A673 (cell line): ENCODE data around the gene NLRP5. TPM values are rescaled to one million over a fixed set of nuclear protein-coding genes. Genes with fewer than 3 reads are reported as not detected.

Source experiments
- BruUV-seq: library from RNA; stranded (reverse); fragments of 400-500 nt; replicated peaks from 2 replicates; lab custom pipeline; 2021; lab: Mats Ljungman, UMichigan
- CTCF ChIA-PET: fragments of 300-600 bp; sonication (Branson Sonifier 250); formaldehyde crosslinking; loops from one replicate; lab custom pipeline; 2022; ENCODE audit warnings: antibody characterized with exemption; lab: Charles Lee
- POLR2A ChIA-PET: fragments of 300-600 bp; sonication (Branson Sonifier 250); formaldehyde crosslinking; loops from one replicate; lab custom pipeline; 2022; ENCODE audit warnings: antibody characterized with exemption; ENCODE audit not compliant: low non-redundant PET; lab: Charles Lee
- DNase-seq: peaks from one replicate; pipeline ENCODE4 v3.0.0-alpha.2; 2015; ENCODE audit warnings: low spot score
- H3K27ac ChIP-seq: fragments of 200-600 bp; sonication (generic); 2 replicates; pipeline ENCODE4 v1.5.1; 2016; ENCODE audit warnings: mixed run types, low read depth, mild to moderate bottlenecking, mixed read lengths, antibody characterized with exemption, low read length; ENCODE audit not compliant: poor library complexity, severe bottlenecking
- H3K27me3 ChIP-seq: fragments of 200-600 bp; sonication (generic); replicated peaks from 2 replicates; pipeline ENCODE4 v1.6.1; 2017; ENCODE audit warnings: mixed run types, low read depth, mild to moderate bottlenecking, mixed read lengths, antibody characterized with exemption, low read length; ENCODE audit not compliant: insufficient read depth, poor library complexity
- H3K36me3 ChIP-seq: fragments of 200-600 bp; sonication (generic); 2 replicates; pipeline ENCODE4 v1.6.1; 2016; ENCODE audit warnings: mixed run types, mild to moderate bottlenecking, mixed read lengths, antibody characterized with exemption, low read length; ENCODE audit not compliant: insufficient read depth, poor library complexity, severe bottlenecking
- H3K4me1 ChIP-seq: fragments of 200-600 bp; sonication (generic); 2 replicates; pipeline ENCODE4 v1.6.1; 2017; ENCODE audit warnings: mixed run types, mild to moderate bottlenecking, mixed read lengths, antibody characterized with exemption, low read length; ENCODE audit not compliant: insufficient read depth, poor library complexity, severe bottlenecking
- H3K4me3 ChIP-seq: fragments of 200-600 bp; sonication (generic); 2 replicates; pipeline ENCODE4 v1.5.1; 2016; ENCODE audit warnings: low read depth, mixed run types, mild to moderate bottlenecking, mixed read lengths, low read length; ENCODE audit not compliant: poor library complexity, severe bottlenecking
- H3K9me3 ChIP-seq: fragments of 200-600 bp; sonication (generic); 2 replicates; pipeline ENCODE4 v1.6.1; 2016; ENCODE audit warnings: mixed run types, low read depth, mild to moderate bottlenecking, mixed read lengths, antibody characterized with exemption, low read length; ENCODE audit not compliant: poor library complexity, severe bottlenecking
- EZH2 ChIP-seq: fragments of 200-600 bp; sonication (generic); IDR thresholded peaks from 2 replicates; pipeline ENCODE4 v1.6.1; 2017; ENCODE audit warnings: borderline replicate concordance, low read depth, mild to moderate bottlenecking, mixed read lengths, antibody characterized with exemption, low read length; ENCODE audit not compliant: poor library complexity, severe bottlenecking
- intact Hi-C: fragments of 100-400 bp; cut with micrococcal nuclease; formaldehyde crosslinking; loops from one replicate; pipeline ENCODE4 v1.10.0; 2022; ENCODE audit not compliant: unreplicated experiment
- total RNA-seq: library from RNA; stranded (reverse); gene quantifications from 2 replicates; pipeline ENCODE4 v1.2.3, GENCODE V29; 2021
- TF ChIP-seq, protein P1 (sequence below): fragments of 300-800, 200-600 bp; sonication (generic); conservative IDR thresholded peaks from 2 replicates; pipeline ENCODE4 v1.5.1; 2017; ENCODE audit warnings: low read depth, mild to moderate bottlenecking, antibody characterized with exemption, low read length, moderate library complexity, mixed read lengths

NLRP5 gene
- total RNA-seq, 1 experiment from 2014 or later, result not detected

GRCh38 chr19:56106397-56106849, 119.8 kb downstream of the NLRP5 start:
- TF ChIP-seq, protein P1, sequence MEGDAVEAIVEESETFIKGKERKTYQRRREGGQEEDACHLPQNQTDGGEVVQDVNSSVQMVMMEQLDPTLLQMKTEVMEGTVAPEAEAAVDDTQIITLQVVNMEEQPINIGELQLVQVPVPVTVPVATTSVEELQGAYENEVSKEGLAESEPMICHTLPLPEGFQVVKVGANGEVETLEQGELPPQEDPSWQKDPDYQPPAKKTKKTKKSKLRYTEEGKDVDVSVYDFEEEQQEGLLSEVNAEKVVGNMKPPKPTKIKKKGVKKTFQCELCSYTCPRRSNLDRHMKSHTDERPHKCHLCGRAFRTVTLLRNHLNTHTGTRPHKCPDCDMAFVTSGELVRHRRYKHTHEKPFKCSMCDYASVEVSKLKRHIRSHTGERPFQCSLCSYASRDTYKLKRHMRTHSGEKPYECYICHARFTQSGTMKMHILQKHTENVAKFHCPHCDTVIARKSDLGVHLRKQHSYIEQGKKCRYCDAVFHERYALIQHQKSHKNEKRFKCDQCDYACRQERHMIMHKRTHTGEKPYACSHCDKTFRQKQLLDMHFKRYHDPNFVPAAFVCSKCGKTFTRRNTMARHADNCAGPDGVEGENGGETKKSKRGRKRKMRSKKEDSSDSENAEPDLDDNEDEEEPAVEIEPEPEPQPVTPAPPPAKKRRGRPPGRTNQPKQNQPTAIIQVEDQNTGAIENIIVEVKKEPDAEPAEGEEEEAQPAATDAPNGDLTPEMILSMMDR, result no peak
- TF ChIP-seq EZH2, result no peak
- intact Hi-C loops, result no loop called here
- Histone ChIP-seq H3K4me1 (peaks cover 43% of the 10 kb centered on the region), H3K9me3 (no peaks in the 10 kb centered on the region), H3K27me3 (no peaks in the 10 kb centered on the region), H3K4me3 (no peak overlapping the region), H3K27ac (no peak overlapping the region), H3K36me3 (peaks cover 4% of the 10 kb centered on the region)
- no TSS peak for BruUV-seq
- no peak for DNase-seq
- ChIA-PET CTCF (no interaction called here), POLR2A (no interaction called here)

- DNase-seq, result no peak
- Histone ChIP-seq H3K9me3 (no peaks in the 10 kb centered on the region), H3K4me3 (no peak overlapping the region), H3K4me1 (peaks cover 47% of the 10 kb centered on the region), H3K27me3 (no peaks in the 10 kb centered on the region), H3K27ac (no peak overlapping the region), H3K36me3 (no peaks in the 10 kb centered on the region)
- intact Hi-C loops, result no loop called here
- CTCF ChIA-PET, result no interaction called here
- TF ChIP-seq, protein P1, result no peak
- POLR2A ChIA-PET, result no interaction called here
- no TSS peak for BruUV-seq
Measured at GRCh38 chr19:56106993-56107392, 120.4 kb downstream of the NLRP5 start.

DNA sequence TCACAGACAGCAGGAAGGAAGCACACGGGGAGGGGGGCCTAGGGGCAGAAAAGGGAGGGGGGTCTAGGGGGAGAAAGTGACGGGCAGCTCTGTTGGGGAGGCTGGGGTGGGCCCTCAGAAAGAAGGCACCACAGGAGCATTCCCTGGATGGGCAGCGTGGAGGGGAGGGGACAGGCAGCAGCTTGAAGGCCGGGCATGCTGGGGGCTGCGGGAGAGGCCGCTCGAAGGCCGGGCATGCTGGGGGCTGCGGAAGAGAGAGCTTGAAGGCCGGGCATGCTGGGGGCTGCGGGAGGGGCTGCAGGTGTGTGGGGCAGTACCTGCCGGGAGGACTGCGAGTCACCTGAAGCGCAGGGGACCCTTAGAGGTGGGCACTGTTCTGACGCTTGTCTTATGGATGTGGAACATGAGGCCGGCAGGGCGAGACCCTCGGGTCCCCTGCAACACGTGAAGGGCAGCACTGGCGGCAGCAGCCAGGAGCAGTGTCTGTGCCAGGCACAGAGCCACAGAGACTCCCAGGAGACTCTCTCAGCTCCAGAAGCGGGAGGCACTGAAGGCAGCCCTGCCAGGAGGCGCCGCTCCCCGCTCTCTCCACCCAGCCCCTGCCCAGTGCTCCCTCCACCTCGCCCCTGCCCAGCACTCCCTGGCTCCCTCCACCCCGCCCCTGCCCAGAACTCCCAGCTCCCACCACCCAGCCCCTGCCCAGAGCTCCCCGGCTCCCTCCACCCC, 121.2 kb downstream of the NLRP5 start:
- CTCF ChIA-PET, result interaction anchor here (0.6 to 1.0 kb wide), 2 partner anchors 202 to 207 kb away, joined by 5 to 10 read pairs; partner anchors contain the start of gene ZSCAN5A
- POLR2A ChIA-PET, result no interaction called here
- intact Hi-C loops, result no loop called here
- Histone ChIP-seq H3K36me3 (no peaks in the 10 kb centered on the region), H3K9me3 (no peaks in the 10 kb centered on the region), H3K4me1 (peaks cover 49% of the 10 kb centered on the region), H3K4me3 (no peak overlapping the region), H3K27ac (peak overlapping the region; percentile 74), H3K27me3 (no peaks in the 10 kb centered on the region)
- TF ChIP-seq EZH2, result no peak
- TF ChIP-seq, protein P1, result no peak
- no TSS peak for BruUV-seq
- DNase-seq, result no peak
